Pancreas (tissue), 10 donors: ENCODE results near the gene AS3MT. TPM values are rescaled to one million over a fixed set of nuclear protein-coding genes. Genes with fewer than 3 reads are reported as not detected.

Source experiments
- ATAC-seq, 4 donors: fragments of 200-7000 bp; cut with Tn5 transposase; one replicate each; pipeline versions ENCODE4 v1.8.0 to v1.9.1; 2020; ENCODE audit warnings: mild to moderate bottlenecking in 4 of 4, moderate library complexity in 4 of 4
- DNase-seq, 6 donors: peaks; one replicate each; pipeline ENCODE4 v3.0.0-alpha.2; 2020
- FAIRE-seq: peaks from 2 replicates; lab custom pipeline; 2012; peaks lifted over from hg19 to GRCh38; lab: Jason Lieb, UNC
- H3K27ac ChIP-seq, 4 donors: fragments of 200-600 bp; sonication (generic); 1 replicate in 3 of 4; 2 replicates in 1 of 4; pipeline versions ENCODE4 v1.5.0 to v1.8.0; 2020
- H3K27me3 ChIP-seq, 4 donors: fragments of 200-600 bp; one replicate each; pipeline ENCODE4 v1.8.0; 2021
- H3K36me3 ChIP-seq, 3 donors: fragments of 200-600 bp; sonication (generic) in 1 of 3; one replicate each; pipeline versions ENCODE4 v1.5.0 to v1.8.0; 2020 to 2021
- H3K4me1 ChIP-seq, 3 donors: fragments of 200-600 bp; one replicate each; pipeline ENCODE4 v1.8.0; 2021
- H3K4me3 ChIP-seq, 4 donors: fragments of 200-600 bp; sonication (generic) in 2 of 4; one replicate each; pipeline versions ENCODE4 v1.5.0 to v1.8.0; 2020 to 2021
- H3K9me3 ChIP-seq, 4 donors: fragments of 200-600 bp; one replicate each; pipeline ENCODE4 v1.8.0; 2021
- CTCF ChIP-seq, 4 donors: fragments of 200-600 bp; sonication (generic) in 3 of 4; IDR thresholded peaks; one replicate each; pipeline versions ENCODE4 v1.5.0 to v1.8.0; 2021; ENCODE audit warnings: antibody characterized with exemption in 4 of 4
- WGBS, 2 donors: extraction: QIAGEN DNeasy Blood & Tissue Kit; methylation state at CpG; one replicate each; pipeline ENCODE4 v1.1.7; 2013; 5-methylcytosine and 5-hydroxymethylcytosine counted together
- intact Hi-C, 3 donors: fragments of 100-400 bp; cut with DNase I; formaldehyde crosslinking; loops; one replicate each; pipeline versions ENCODE4 v1.11.1 to v1.14.2; 2022
- polyA plus RNA-seq, 2 donors: library from polyadenylated mRNA; stranded (reverse); fragments of 200-250 nt; gene quantifications; one replicate each; pipeline ENCODE4 v1.2.3, GENCODE V29; 2013
- total RNA-seq, 6 donors: library from RNA; stranded (reverse); fragmentation: NEBNext Ultra II Directional in 4 of 6; extraction: Animal tissue kit (Norgen Biotek cat#: 25700) in 4 of 6; gene quantifications; one replicate each; pipeline versions ENCODE4 v1.2.1 to v1.2.4, GENCODE V29; 2021 to 2023
- donor health status: healthy with polysubstance abuse.
- donor health status: DM: no; HTN: no; CAD: no; lungs with moderate emphysema.
- donor health status: DM: no; HTN: no; CAD: no.
- donor health status: control.
- donor health status: control.
- donor health status: Bipolar disorder and iron deficiency.
- donor health status: DM: yes; HTN: yes; CAD: no.
- donor health status: DM: no; HTN: no; CAD: no.
- donor health status: DM: no; HTN: no; CAD: no.
- donor health status: DM: yes; HTN: yes; CAD: no.

Gene AS3MT
- total and polyA plus RNA-seq, 8 donors, result 0.87 to 11.4 (median 3.0) TPM

- Histone ChIP-seq H3K4me3 (no peak overlapping the region), H3K27me3 (no peaks in the 10 kb centered on the region), H3K36me3 (no peaks in the 10 kb centered on the region), H3K27ac (no peak overlapping the region), H3K9me3 (no peaks in the 10 kb centered on the region), H3K4me1 (no peaks in the 10 kb centered on the region)
- DNase-seq (no peak), ATAC-seq (no peak), FAIRE-seq (no peak)
- intact Hi-C loops, result no loop called here
- WGBS, 2 donors, result 82 to 83% methylated on average over 4 of the region's 4 CpGs
- TF ChIP-seq CTCF (IDR thresholded peaks at IDR 0.05), result no peak
Measured at GRCh38 chr10:102894466-102895213, 25.4 kb downstream of the AS3MT start.

- Histone ChIP-seq H3K4me3 (no peak overlapping the region), H3K27ac (no peak overlapping the region), H3K36me3 (no peaks in the 10 kb centered on the region), H3K9me3 (no peaks in the 10 kb centered on the region), H3K4me1 (no peaks in the 10 kb centered on the region), H3K27me3 (no peaks in the 10 kb centered on the region)
- ATAC-seq (no peak), DNase-seq (no peak), FAIRE-seq (no peak)
- TF ChIP-seq CTCF (IDR thresholded peaks at IDR 0.05), result no peak
- intact Hi-C loops, result loop anchor here in 2 of 3 donors (5.0 to 10.0 kb wide), 2 partner anchors 68 to 165 kb away; no protein-coding TSS in a partner anchor
- WGBS, 2 donors, result 68 to 77% methylated on average over 3 of the region's 3 CpGs
Measured at GRCh38 chr10:102900006-102900405, 30.7 kb downstream of the AS3MT start.

- no peaks in the 10 kb centered on the region for H3K36me3 ChIP-seq
- no peaks in the 10 kb centered on the region for H3K27me3 ChIP-seq
- H3K4me1 ChIP-seq, result no peaks in the 10 kb centered on the region
- H3K9me3 ChIP-seq, result no peaks in the 10 kb centered on the region
- TF ChIP-seq CTCF (IDR thresholded peaks at IDR 0.05), result no peak
- DNase-seq (no peak), ATAC-seq (no peak), FAIRE-seq (no peak)
- intact Hi-C loops, result loop anchor here in 2 of 3 donors (5.0 to 10.0 kb wide), 2 partner anchors 72 to 170 kb away; no protein-coding TSS in a partner anchor
- no peak overlapping the region for H3K4me3 ChIP-seq
- H3K27ac ChIP-seq, result no peak overlapping the region
Measured at GRCh38 chr10:102904346-102904745, 35.1 kb downstream of the AS3MT start.

GRCh38 chr10:102906507-102906906 lies 37.2 kb downstream of the AS3MT start:
- H3K27ac ChIP-seq, result no peak overlapping the region
- H3K36me3 ChIP-seq, result no peaks in the 10 kb centered on the region
- H3K9me3 ChIP-seq, result no peaks in the 10 kb centered on the region
- WGBS, 2 donors, result 75 to 76% methylated on average over 4 of the region's 4 CpGs
- no peak for DNase-seq
- intact Hi-C loops, result loop anchor here in 2 of 3 donors (10.0 kb wide), 1 partner anchor 172 kb away; no protein-coding TSS in a partner anchor
- no peak for ATAC-seq
- no peak overlapping the region for H3K4me3 ChIP-seq
- FAIRE-seq, result no peak
- TF ChIP-seq CTCF (IDR thresholded peaks at IDR 0.05), result no peak
- H3K4me1 ChIP-seq, result no peaks in the 10 kb centered on the region
- no peaks in the 10 kb centered on the region for H3K27me3 ChIP-seq

- intact Hi-C loops, result loop anchor here in 2 of 3 donors (5.0 to 10.0 kb wide), 4 partner anchors 153 to 333 kb away; partner anchors contain the start of gene RPEL1 (in 2 of the 2)
- no peaks in the 10 kb centered on the region for H3K36me3 ChIP-seq
- no peak overlapping the region for H3K4me3 ChIP-seq
- H3K27me3 ChIP-seq, result no peaks in the 10 kb centered on the region
- no peak for DNase-seq
- no peak for ATAC-seq
- no peak for FAIRE-seq
- H3K27ac ChIP-seq, result no peak overlapping the region
- no peak for TF ChIP-seq CTCF (IDR thresholded peaks at IDR 0.05)
- H3K9me3 ChIP-seq, result no peaks in the 10 kb centered on the region
- WGBS, 2 donors, result 74% methylated on average over 1 of the region's 1 CpG
- H3K4me1 ChIP-seq, result peaks cover 0 to 5% (median 0%) of the 10 kb centered on the region in 3 donors
Measured at GRCh38 chr10:102914781-102915180, 45.5 kb downstream of the AS3MT start.
